HepG2 (cell line): Measurements from ENCODE around the gene ELMOD3. TPM values are rescaled to one million over a fixed set of nuclear protein-coding genes. Genes with fewer than 3 reads are reported as not detected.

ENCODE experiments used
- CBX1 ChIP-seq: IDR thresholded peaks from one replicate; pipeline ENCODE4 v1.6.1; 2016; ENCODE audit warnings: antibody characterized with exemption, low read depth
- CBX5 ChIP-seq: sonication (generic); formaldehyde crosslinking; IDR thresholded peaks from 2 replicates; pipeline ENCODE4 v1.4.0; 2020; ENCODE audit warnings: missing genetic modification reagents, borderline replicate concordance
- SIN3B ChIP-seq: fragments of 150-350 bp; IDR thresholded peaks from 2 replicates; pipeline ENCODE4 v1.6.1; 2014; ENCODE audit warnings: low read length
- polyA plus RNA-seq, 8 experiments: library from polyadenylated mRNA; depleted of rRNA in 3 of 8; stranded (reverse) in 7 of 8; unstranded in 1 of 8; fragments of >200 nt; fragmentation: Illumina TruSeq in 4 of 8; extraction: Trizol in 4 of 8; gene quantifications; 2 replicates each; pipeline versions ENCODE4 v1.2.1 to v1.2.3, GENCODE V29; 2011 to 2016; ENCODE audit warnings: low read depth in 4 of 8, missing spikeins in 1 of 8, mixed read lengths in 1 of 8; ENCODE audit not compliant: insufficient read depth in 1 of 8
- total RNA-seq, 5 experiments: library from RNA; depleted of rRNA; stranded (reverse); fragments of >200 nt; fragmentation: Illumina TruSeq; extraction: Trizol; gene quantifications; 2 replicates each; pipeline ENCODE4 v1.2.3, GENCODE V29; 2016; ENCODE audit warnings: low read depth in 1 of 5
- TF ChIP-seq, protein P1 (sequence below), 2 experiments: sonication (generic) in 1 of 2; formaldehyde crosslinking in 1 of 2; IDR thresholded peaks; 2 replicates each; pipeline versions ENCODE4 v1.6.1 to v1.9.0; 2014 to 2022; ENCODE audit warnings: antibody characterized with exemption in 1 of 2, borderline replicate concordance in 1 of 2, inconsistent platforms in 1 of 2, low read depth in 1 of 2, missing genetic modification reagents in 1 of 2
- TF ChIP-seq, protein P2 (sequence below): sonication (generic); formaldehyde crosslinking; IDR thresholded peaks from 2 replicates; pipeline ENCODE4 v1.5.0; 2020; ENCODE audit warnings: missing genetic modification reagents
- TF ChIP-seq, protein P3 (sequence below): sonication (generic); formaldehyde crosslinking; IDR thresholded peaks from 2 replicates; pipeline ENCODE4 v1.4.0; 2020; ENCODE audit warnings: mild to moderate bottlenecking, missing genetic modification reagents
- TF ChIP-seq, protein P4 (sequence below): IDR thresholded peaks from 2 replicates; pipeline ENCODE4 v1.6.1; 2016; ENCODE audit warnings: low read depth

The ELMOD3 gene
- total and polyA plus RNA-seq, 2 of the 13 experiments (the other 11 are each of a cell fraction or from before 2014, with no cell fraction given) = 13.3 to 19.5 TPM

DNA sequence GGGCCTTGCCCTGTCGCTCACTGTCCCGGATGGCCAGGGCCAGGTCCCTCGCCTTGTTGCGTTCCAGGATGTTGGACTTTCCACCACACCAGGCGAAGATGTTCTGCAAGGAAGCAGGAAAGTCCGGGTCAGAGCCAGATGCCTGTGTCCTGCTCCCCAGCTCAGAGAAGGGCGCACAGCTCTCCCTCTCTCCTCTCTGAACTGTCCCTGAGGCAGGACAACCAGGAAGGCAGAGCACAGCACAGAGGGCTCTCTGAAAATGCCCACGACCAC, 44.5 kb downstream of the ELMOD3 start (continued):
- TF ChIP-seq, protein P1, sequence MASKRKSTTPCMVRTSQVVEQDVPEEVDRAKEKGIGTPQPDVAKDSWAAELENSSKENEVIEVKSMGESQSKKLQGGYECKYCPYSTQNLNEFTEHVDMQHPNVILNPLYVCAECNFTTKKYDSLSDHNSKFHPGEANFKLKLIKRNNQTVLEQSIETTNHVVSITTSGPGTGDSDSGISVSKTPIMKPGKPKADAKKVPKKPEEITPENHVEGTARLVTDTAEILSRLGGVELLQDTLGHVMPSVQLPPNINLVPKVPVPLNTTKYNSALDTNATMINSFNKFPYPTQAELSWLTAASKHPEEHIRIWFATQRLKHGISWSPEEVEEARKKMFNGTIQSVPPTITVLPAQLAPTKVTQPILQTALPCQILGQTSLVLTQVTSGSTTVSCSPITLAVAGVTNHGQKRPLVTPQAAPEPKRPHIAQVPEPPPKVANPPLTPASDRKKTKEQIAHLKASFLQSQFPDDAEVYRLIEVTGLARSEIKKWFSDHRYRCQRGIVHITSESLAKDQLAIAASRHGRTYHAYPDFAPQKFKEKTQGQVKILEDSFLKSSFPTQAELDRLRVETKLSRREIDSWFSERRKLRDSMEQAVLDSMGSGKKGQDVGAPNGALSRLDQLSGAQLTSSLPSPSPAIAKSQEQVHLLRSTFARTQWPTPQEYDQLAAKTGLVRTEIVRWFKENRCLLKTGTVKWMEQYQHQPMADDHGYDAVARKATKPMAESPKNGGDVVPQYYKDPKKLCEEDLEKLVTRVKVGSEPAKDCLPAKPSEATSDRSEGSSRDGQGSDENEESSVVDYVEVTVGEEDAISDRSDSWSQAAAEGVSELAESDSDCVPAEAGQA (IDR thresholded peaks at IDR 0.05; ENCODE audit: low read depth) = no peak
- TF ChIP-seq, protein P1 (CRISPR knock-in tag; IDR thresholded peaks at IDR 0.05; ENCODE audit: borderline replicate concordance) = no peak
- TF ChIP-seq CBX1 = no peak
- TF ChIP-seq, protein P2, sequence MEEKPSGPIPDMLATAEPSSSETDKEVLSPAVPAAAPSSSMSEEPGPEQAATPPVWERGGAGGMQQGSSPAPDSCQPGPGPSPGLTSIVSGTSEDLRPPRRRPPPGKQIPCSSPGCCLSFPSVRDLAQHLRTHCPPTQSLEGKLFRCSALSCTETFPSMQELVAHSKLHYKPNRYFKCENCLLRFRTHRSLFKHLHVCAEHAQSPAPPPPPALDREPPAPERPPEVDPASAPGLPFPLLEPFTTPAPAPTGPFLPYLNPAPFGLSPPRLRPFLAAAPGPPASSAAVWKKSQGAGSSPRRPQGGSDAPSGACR (CRISPR knock-in tag) = no peak
- TF ChIP-seq CBX5 (CRISPR knock-in tag) = no peak
- TF ChIP-seq, protein P3, sequence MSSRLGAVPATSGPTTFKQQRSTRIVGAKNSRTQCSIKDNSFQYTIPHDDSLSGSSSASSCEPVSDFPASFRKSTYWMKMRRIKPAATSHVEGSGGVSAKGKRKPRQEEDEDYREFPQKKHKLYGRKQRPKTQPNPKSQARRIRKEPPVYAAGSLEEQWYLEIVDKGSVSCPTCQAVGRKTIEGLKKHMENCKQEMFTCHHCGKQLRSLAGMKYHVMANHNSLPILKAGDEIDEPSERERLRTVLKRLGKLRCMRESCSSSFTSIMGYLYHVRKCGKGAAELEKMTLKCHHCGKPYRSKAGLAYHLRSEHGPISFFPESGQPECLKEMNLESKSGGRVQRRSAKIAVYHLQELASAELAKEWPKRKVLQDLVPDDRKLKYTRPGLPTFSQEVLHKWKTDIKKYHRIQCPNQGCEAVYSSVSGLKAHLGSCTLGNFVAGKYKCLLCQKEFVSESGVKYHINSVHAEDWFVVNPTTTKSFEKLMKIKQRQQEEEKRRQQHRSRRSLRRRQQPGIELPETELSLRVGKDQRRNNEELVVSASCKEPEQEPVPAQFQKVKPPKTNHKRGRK = no peak
- TF ChIP-seq, protein P4, sequence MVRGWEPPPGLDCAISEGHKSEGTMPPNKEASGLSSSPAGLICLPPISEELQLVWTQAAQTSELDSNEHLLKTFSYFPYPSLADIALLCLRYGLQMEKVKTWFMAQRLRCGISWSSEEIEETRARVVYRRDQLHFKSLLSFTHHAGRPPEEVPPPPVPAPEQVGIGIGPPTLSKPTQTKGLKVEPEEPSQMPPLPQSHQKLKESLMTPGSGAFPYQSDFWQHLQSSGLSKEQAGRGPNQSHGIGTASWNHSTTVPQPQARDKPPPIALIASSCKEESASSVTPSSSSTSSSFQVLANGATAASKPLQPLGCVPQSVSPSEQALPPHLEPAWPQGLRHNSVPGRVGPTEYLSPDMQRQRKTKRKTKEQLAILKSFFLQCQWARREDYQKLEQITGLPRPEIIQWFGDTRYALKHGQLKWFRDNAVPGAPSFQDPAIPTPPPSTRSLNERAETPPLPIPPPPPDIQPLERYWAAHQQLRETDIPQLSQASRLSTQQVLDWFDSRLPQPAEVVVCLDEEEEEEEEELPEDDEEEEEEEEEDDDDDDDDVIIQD (CRISPR knock-in tag) = no peak
- no peak for TF ChIP-seq SIN3B
